Measurements from ENCODE around the gene SLC6A18. TPM values are rescaled to one million over a fixed set of nuclear protein-coding genes. Genes with fewer than 3 reads are reported as not detected.

The SLC6A18 gene
- total RNA-seq, 1 experiment from 2014 or later, result not detected

- no peak overlapping the region for H3K27ac ChIP-seq (ENCODE audit: low read length)
- no peaks in the 10 kb centered on the region; the same call in 1 of the 2 replicates for H3K36me3 ChIP-seq (ENCODE audit: control insufficient read depth, insufficient read depth, low read length)
- in situ Hi-C loops (cut with HindIII; ENCODE audit: low pct_unique_long_range_greater_than_20kb, low sequenced_read_pairs) (no loop called here), intact Hi-C loops (cut with micrococcal nuclease; ENCODE audit: unreplicated experiment) (no loop called here)
- TF ChIP-seq TCF7L2 (IDR thresholded peaks at IDR 0.05; ENCODE audit: low read depth, low read length), result no peak
- no peak for TF ChIP-seq POLR2AphosphoS5 (IDR thresholded peaks at IDR 0.05; ENCODE audit: low read depth, low read length)
- TF ChIP-seq SIN3A (IDR thresholded peaks at IDR 0.05; ENCODE audit: borderline replicate concordance, insufficient read depth, low read depth, low read length), result no peak
- no peak for TF ChIP-seq REST (IDR thresholded peaks at IDR 0.05; ENCODE audit: insufficient read depth in 1 of 2, low read depth in 2 of 2, low read length in 1 of 2)
- no peak for TF ChIP-seq CTCF (IDR thresholded peaks at IDR 0.05)
- DNase-seq (ENCODE audit: low read depth, low spot score), result no peak
- H3K4me1 ChIP-seq (ENCODE audit: control insufficient read depth, insufficient read depth, low read length), result no peaks in the 10 kb centered on the region
- H3K4me3 ChIP-seq (ENCODE audit: low read depth in 2 of 2, low read length in 2 of 2), result no peak overlapping the region
- ATAC-seq, result no peak
- ChIA-PET POLR2A (no interaction called here), CTCF (interaction anchor here (0.5 kb wide), 1 partner anchor 145 kb away, joined by 4 read pairs; no protein-coding TSS in a partner anchor)
- no peaks in the 10 kb centered on the region for H3K9me3 ChIP-seq (ENCODE audit: control insufficient read depth, insufficient read depth, low read depth, low read length)
- no TSS peak for BruUV-seq (replicated peaks)
- H3K27me3 ChIP-seq (ENCODE audit: control insufficient read depth, insufficient read depth, low read length), result peaks cover 14% of the 10 kb centered on the region
Measured at GRCh38 chr5:1190278-1190677, 34.9 kb upstream of the SLC6A18 start.

DNA sequence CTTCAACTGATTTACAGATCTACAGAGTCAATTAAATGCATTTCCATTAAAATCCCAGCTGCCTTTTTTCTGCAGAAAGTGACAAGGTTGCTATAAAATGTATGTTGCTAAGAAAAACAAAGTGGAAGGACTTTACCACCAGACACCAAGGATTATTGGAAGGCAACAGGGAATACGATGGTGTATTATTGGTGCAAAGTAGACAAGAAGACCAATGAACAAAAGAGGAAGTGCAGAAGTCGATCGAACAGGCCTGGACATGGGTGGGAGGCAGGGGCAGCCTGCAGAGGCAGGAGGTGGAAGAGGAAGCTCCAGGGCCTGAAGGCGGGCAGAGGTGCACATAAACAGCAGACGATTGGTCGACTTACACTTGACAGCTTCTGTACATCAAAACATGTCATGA is 34.3 kb upstream of the SLC6A18 start:
- Histone ChIP-seq H3K4me1 (ENCODE audit: control insufficient read depth, insufficient read depth, low read length) (no peaks in the 10 kb centered on the region), H3K27me3 (ENCODE audit: control insufficient read depth, insufficient read depth, low read length) (peaks cover 14% of the 10 kb centered on the region), H3K27ac (ENCODE audit: low read length) (no peak overlapping the region), H3K4me3 (ENCODE audit: low read depth in 2 of 2, low read length in 2 of 2) (no peak overlapping the region), H3K9me3 (ENCODE audit: control insufficient read depth, insufficient read depth, low read depth, low read length) (no peaks in the 10 kb centered on the region), H3K36me3 (ENCODE audit: control insufficient read depth, insufficient read depth, low read length) (no peaks in the 10 kb centered on the region; the same call in 1 of the 2 replicates)
- DNase-seq (ENCODE audit: low read depth, low spot score) (no peak), ATAC-seq (no peak)
- ChIA-PET POLR2A (no interaction called here), CTCF (interaction anchor here (0.5 kb wide), 1 partner anchor 144 kb away, joined by 4 read pairs; no protein-coding TSS in a partner anchor)
- intact Hi-C loops (cut with micrococcal nuclease; ENCODE audit: unreplicated experiment), result no loop called here
- in situ Hi-C loops (cut with HindIII; ENCODE audit: low pct_unique_long_range_greater_than_20kb, low sequenced_read_pairs), result no loop called here
- BruUV-seq (replicated peaks), result no TSS peak
- TF ChIP-seq REST (IDR thresholded peaks at IDR 0.05; ENCODE audit: insufficient read depth in 1 of 2, low read depth in 2 of 2, low read length in 1 of 2) (no peak), TCF7L2 (IDR thresholded peaks at IDR 0.05; ENCODE audit: low read depth, low read length) (no peak), SIN3A (IDR thresholded peaks at IDR 0.05; ENCODE audit: borderline replicate concordance, insufficient read depth, low read depth, low read length) (no peak), POLR2AphosphoS5 (IDR thresholded peaks at IDR 0.05; ENCODE audit: low read depth, low read length) (no peak), CTCF (IDR thresholded peaks at IDR 0.05) (no peak)

All from Panc1 (cell line).